A549 treated with RU486 at 1 μM for 4 hours (cell line): ENCODE measurements around the gene LBX1. TPM values are rescaled to one million over a fixed set of nuclear protein-coding genes. Genes with fewer than 3 reads are reported as not detected.

Experiments used
- total RNA-seq: library from RNA; stranded (reverse); fragments of 200-300 nt; extraction: Qiagen RNA extraction; gene quantifications from 5 replicates; pipeline ENCODE4 v1.2.3, GENCODE V29; 2022; ENCODE audit warnings: low read depth

LBX1 gene, protein sequence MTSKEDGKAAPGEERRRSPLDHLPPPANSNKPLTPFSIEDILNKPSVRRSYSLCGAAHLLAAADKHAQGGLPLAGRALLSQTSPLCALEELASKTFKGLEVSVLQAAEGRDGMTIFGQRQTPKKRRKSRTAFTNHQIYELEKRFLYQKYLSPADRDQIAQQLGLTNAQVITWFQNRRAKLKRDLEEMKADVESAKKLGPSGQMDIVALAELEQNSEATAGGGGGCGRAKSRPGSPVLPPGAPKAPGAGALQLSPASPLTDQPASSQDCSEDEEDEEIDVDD
- not detected in 5 replicates for total RNA-seq

DNA sequence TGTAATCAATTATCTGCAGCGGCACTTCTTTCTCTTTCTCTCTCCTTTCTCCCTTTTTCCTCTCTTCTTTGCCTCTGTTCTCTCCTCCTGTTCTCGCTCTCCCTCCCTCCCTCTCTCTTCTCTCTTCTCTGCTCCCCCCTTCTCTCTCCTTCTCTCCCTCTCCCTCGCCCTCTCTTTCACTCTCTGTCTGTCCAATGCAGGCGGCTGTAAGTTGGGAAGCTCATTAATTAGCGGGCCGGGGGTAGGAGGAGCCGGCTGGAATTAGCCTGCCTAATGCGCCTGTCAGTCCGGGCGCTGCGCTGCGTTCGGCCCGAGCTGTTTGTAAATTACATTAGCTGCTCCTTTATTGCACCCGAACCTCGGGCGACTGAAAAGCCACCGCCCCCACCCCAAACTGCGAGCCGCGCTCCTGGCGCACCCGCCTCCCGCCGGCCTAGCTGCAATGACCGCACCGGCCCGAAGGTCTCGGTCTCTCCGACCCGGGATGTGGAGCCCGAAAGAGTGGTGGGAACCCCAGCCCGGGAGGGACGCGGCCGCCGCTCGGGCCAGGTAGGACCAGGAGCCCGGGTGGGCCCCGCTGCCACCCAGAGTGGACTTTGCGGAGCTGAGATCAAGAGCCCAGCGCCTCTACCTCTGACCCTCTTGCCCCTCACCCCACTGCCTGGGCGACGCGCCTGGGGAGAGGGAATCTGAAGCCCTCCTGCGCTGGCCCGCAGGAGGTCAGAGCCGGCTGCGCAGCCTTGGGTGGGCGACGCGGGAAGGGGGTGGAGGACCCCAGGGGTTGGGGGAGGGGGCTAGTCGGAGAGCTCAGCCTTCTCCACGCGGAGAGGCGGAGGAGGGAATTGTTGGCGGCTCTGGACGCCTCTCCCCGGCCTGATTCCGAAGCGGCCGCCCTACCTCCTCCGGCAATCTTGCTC is at the start of gene LBX1:
TSS of gene LBX1 (minus strand) at position 198 of the 917 bp plus-strand sequence. CDS start 648 bp downstream, outside the sequence.

Other genes with a start within 250 kb of the LBX1 start
- gene MRPL43, start 242.0 kb downstream of the LBX1 start, total RNA-seq: 76.3 to 106 TPM (median 97.8 TPM) in 5 replicates
- gene TWNK, start 241.9 kb downstream of the LBX1 start, total RNA-seq: 40.4 to 51.7 TPM (median 47.3 TPM) in 5 replicates
- 30.7 to 47.3 TPM (median 38.8 TPM) in 5 replicates for gene LZTS2, start 229.7 kb downstream of the LBX1 start, total RNA-seq
- 0.61 to 1.1 TPM (median 0.63 TPM) in 5 replicates for gene PDZD7, start 198.3 kb downstream of the LBX1 start, total RNA-seq
- 39.7 to 48.0 TPM (median 42.5 TPM) in 5 replicates for gene SFXN3, start 198.2 kb downstream of the LBX1 start, total RNA-seq
- gene KAZALD1, start 167.5 kb downstream of the LBX1 start, total RNA-seq: 1.9 to 3.1 TPM (median 2.6 TPM) in 5 replicates
- gene TLX1, start 98.2 kb downstream of the LBX1 start, total RNA-seq: not detected in 5 replicates
- gene BTRC, start 124.7 kb upstream of the LBX1 start, total RNA-seq: 7.3 to 11.9 TPM (median 9.9 TPM) in 5 replicates